ENCODE measurements around the gene ITGB7. TPM values are rescaled to one million over a fixed set of nuclear protein-coding genes. Genes with fewer than 3 reads are reported as not detected.

Gene ITGB7, protein sequence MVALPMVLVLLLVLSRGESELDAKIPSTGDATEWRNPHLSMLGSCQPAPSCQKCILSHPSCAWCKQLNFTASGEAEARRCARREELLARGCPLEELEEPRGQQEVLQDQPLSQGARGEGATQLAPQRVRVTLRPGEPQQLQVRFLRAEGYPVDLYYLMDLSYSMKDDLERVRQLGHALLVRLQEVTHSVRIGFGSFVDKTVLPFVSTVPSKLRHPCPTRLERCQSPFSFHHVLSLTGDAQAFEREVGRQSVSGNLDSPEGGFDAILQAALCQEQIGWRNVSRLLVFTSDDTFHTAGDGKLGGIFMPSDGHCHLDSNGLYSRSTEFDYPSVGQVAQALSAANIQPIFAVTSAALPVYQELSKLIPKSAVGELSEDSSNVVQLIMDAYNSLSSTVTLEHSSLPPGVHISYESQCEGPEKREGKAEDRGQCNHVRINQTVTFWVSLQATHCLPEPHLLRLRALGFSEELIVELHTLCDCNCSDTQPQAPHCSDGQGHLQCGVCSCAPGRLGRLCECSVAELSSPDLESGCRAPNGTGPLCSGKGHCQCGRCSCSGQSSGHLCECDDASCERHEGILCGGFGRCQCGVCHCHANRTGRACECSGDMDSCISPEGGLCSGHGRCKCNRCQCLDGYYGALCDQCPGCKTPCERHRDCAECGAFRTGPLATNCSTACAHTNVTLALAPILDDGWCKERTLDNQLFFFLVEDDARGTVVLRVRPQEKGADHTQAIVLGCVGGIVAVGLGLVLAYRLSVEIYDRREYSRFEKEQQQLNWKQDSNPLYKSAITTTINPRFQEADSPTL
- total RNA-seq (10 to 100 TPM in 1 of 9 donors, 1 to 10 TPM in 5, under 1 TPM in 3; 0.12 to 11.6 (median 1.4) TPM), polyA plus RNA-seq (under 1 TPM; 0.50 to 0.75 TPM)
- long read RNA-seq, donor 1, partial matches to known transcripts = 0 of 1 reads
- long read RNA-seq, donor 1, other reads (novel, unspliced or antisense) = 0 of 1 reads
- long read RNA-seq, donor 2, partial matches to known transcripts = 3 of 3 reads
- long read RNA-seq, donor 2, other reads (novel, unspliced or antisense) = 0 of 3 reads
- long read RNA-seq, donor 3, partial matches to known transcripts = 0 of 1 reads
- long read RNA-seq, donor 3, other reads (novel, unspliced or antisense) = 0 of 1 reads

- intact Hi-C loops (cut with DNase I) = no loop called here
- peaks cover 0 to 69% (median 10%) of the 10 kb centered on the region in 12 donors for H3K4me1 ChIP-seq
- no peaks in the 10 kb centered on the region for H3K9me3 ChIP-seq
- H3K27ac ChIP-seq = peak within 1 kb of the TSS in 4 of 12 donors; percentile 18 to 85 (median 30)
- TF ChIP-seq, protein P1, sequence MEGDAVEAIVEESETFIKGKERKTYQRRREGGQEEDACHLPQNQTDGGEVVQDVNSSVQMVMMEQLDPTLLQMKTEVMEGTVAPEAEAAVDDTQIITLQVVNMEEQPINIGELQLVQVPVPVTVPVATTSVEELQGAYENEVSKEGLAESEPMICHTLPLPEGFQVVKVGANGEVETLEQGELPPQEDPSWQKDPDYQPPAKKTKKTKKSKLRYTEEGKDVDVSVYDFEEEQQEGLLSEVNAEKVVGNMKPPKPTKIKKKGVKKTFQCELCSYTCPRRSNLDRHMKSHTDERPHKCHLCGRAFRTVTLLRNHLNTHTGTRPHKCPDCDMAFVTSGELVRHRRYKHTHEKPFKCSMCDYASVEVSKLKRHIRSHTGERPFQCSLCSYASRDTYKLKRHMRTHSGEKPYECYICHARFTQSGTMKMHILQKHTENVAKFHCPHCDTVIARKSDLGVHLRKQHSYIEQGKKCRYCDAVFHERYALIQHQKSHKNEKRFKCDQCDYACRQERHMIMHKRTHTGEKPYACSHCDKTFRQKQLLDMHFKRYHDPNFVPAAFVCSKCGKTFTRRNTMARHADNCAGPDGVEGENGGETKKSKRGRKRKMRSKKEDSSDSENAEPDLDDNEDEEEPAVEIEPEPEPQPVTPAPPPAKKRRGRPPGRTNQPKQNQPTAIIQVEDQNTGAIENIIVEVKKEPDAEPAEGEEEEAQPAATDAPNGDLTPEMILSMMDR (IDR thresholded peaks at IDR 0.05) = no peak
- no peak for TF ChIP-seq POLR2A (IDR thresholded peaks at IDR 0.05)
- WGBS, 4 donors = 54 to 73% (median 62%) methylated on average over 5 of the region's 5 CpGs
- no peaks in the 10 kb centered on the region for H3K27me3 ChIP-seq
- peaks cover 0 to 24% (median 22%) of the 10 kb centered on the region in 9 donors for H3K36me3 ChIP-seq
- ATAC-seq = no peak
- peak within 1 kb of the TSS in 1 of 12 donors; percentile 56 for H3K4me3 ChIP-seq
- no peak for DNase-seq
Measured at GRCh38 chr12:53207042-53207441, at the start of gene ITGB7. Gene ITGB7 (minus strand): TSS chr12:53207251. CDS start chr12:53200443, 6,808 bp downstream.

DNA sequence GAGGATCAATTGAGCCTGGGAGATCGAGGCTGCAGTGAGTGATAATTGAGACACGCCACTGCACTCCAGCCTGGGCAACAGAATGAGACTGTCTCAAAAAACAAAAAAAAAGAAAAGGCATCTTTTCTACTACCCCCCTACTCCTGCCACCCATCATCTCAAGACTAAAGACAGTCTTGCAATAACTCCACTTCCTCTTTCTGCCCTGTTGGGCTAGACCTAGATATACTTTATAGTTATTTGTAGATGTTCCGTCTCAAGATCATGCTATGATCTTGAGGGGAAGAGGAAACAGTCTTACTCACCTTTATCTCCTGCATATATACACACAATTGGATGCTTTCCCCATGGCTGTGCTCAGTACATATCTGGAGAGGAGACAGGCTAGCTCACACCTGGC, 48.9 kb upstream of the ITGB7 start:
- WGBS, 4 donors = 84 to 95% (median 90%) methylated on average over 3 of the region's 3 CpGs
- Histone ChIP-seq H3K36me3 (peaks cover 0 to 26% (median 16%) of the 10 kb centered on the region in 9 donors), H3K4me1 (peaks cover 0 to 34% (median 19%) of the 10 kb centered on the region in 12 donors), H3K27me3 (no peaks in the 10 kb centered on the region), H3K9me3 (no peaks in the 10 kb centered on the region), H3K27ac (no peak overlapping the region), H3K4me3 (no peak overlapping the region)
- no peak for TF ChIP-seq POLR2A (IDR thresholded peaks at IDR 0.05)
- TF ChIP-seq, protein P1 (IDR thresholded peaks at IDR 0.05) = no peak
- ATAC-seq (no peak), DNase-seq (no peak)
- intact Hi-C loops (cut with DNase I) = no loop called here

DNA sequence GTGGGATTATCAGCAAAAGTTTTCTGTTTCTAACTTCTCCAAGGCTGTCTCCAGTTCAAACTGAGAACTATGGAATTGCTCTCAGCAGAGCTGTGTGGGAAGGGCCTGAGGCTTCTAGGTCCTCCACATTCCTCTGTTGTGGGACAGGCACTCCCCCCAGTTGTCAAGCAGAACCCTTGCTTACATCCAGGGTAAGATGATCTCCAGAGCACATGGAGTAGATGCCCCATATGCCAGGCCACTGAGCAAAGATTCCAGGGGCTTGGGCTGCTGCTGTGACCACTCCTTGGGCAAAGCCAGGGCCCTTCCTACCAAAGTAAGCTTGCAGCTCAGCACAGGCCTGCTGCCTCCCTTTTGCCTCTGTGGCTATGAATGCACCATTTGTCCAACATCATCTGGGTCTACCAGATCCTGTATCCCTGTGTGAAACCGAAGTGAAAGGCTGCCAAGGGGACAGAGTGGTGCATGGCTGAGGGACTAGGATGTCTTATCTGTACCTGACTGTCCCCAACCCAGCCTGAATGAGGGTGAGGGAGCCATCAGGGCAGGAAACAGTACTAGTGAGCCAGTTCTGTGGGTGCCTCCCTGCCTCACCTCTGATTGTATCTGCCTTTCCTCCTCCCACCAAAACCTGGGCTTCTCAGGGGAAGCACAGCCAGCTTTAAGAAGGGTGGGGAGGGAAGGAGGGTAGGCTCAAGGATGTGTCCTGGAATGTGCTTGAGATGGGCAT, 47.9 kb upstream of the ITGB7 start:
- Histone ChIP-seq H3K4me3 (no peak overlapping the region), H3K9me3 (no peaks in the 10 kb centered on the region), H3K4me1 (peaks cover 0 to 39% (median 24%) of the 10 kb centered on the region in 12 donors), H3K27ac (no peak overlapping the region), H3K36me3 (peaks cover 0 to 26% (median 16%) of the 10 kb centered on the region in 9 donors), H3K27me3 (no peaks in the 10 kb centered on the region)
- DNase-seq = no peak
- no peak for ATAC-seq
- WGBS, 4 donors = 75 to 85% (median 82%) methylated on average over 1 of the region's 1 CpG
- intact Hi-C loops (cut with DNase I) = loop anchor here in 1 of 10 donors (5.0 kb wide), 1 partner anchor 43 kb away; no protein-coding TSS in a partner anchor
- TF ChIP-seq, protein P1 (IDR thresholded peaks at IDR 0.05) = no peak
- no peak for TF ChIP-seq POLR2A (IDR thresholded peaks at IDR 0.05)
